Activated T-cell treated with anti-CD3 and anti-CD28 coated beads for 24 hours (primary cell): ENCODE results near the gene EWSR1.

ENCODE experiments used
- DNase-seq: peaks from one replicate; pipeline ENCODE4 v3.0.0-alpha.2; 2020; ENCODE audit warnings: low read depth

The EWSR1 gene

DNA sequence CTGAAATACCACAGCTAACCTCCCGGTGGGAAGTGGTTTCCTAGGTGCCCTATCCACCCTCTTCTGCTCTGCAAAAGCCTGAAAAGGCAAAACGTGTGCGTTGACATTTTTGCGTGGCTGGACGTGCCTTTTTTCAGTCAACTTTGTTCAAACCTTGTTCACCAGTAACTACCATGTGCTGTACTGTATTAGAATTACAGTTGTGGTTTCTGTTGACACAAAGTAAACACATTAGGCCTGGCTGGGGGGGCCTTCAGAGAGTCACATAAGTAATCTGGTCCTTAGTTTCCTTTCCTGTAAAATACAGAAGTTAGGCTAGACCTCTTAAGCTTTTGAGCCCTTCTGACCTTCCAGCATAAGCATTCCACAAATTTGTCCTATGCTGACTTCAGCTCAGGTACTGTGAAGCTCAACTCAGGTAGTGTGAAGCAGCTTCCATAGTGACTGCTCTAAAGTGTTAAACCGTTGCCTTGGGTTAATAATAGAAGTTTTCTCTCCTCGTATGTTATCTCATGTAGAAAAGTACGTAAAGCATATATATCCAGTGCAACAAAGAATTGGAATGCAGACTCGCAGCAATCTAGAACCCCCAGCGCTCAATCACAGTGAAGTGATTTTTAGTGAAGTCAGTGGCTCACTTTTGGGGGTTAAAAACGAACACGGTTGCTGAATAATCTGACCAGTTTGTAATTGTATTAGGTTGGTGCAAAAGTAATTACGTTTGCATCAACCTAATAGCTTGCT lies 1.8 kb downstream of the EWSR1 start:
- DNase-seq = no peak

DNA sequence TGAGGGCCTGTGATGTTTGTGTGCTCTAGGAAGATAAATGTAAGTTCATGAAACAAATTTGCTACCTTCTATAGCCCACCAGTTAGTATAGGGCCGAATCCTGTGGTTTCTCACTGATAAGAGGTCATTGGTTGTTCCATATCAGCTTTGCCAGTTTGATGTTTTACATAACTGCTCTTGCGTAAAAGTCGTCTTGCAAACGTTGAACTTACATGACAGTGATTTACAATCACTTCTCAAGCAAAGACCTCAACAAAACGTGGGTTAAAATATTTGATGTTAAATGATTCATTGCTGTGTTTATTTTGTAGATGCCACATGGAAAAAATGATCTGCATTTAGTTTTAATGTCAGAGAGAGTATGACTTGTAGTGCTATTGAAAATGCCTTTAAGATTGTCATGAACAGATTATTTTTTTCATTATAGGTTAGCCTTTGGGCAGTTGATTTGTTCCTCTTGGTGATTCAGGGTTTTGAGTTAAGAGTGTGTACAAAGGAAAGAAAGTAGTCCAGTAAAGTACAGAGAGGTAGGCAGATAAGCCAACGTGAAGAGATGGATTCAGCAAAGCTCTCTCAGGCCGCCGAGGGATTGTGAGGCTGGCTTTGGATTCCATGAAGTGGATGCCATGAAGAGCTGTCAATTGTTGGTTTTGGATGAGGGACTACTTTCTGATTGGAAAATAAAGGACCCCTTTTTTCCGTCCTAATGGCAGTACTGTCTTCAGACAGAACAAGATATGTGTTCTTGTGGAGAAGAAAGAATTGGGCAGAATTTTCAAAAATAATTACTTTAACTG lies 2.6 kb downstream of the EWSR1 start:
- no peak for DNase-seq

DNA sequence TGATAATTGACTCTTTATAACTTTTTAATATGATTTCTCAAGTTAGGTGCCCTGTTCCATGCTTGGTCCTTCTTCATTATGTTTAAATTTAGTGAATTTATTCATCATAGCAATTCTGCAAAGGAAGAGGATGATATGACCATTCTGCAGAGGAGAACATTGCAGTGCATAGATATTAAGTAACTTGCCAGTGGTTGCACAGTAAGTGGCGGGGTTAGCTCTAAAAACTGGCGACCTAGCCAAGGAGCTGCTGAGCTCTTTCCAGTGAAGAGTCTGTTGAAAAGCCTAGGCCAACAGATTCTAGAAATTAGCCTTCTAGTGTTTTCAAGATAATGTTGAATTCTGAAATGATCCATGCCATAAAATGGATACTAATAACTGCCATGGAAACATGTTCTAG lies 4.6 kb downstream of the EWSR1 start:
- DNase-seq = no peak

DNA sequence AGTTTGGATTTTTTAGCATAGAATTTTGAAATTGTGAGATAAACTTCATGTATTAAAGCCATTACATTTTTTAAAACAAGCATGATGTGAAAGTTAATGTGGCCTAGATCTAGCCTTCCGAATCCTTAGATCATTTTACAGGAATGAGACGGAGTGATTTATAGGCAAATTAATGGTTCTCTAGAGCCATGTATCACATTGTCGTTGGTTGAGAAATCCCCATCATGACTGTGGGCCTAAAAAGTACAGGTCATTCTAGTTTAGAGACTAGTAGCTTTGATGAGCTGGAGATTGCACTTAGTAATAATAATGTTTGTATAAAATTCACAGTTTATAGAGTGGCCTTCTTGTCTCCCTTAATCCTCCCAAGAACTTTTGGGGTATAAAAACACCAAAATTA lies 7.1 kb downstream of the EWSR1 start:
- DNase-seq = no peak

DNA sequence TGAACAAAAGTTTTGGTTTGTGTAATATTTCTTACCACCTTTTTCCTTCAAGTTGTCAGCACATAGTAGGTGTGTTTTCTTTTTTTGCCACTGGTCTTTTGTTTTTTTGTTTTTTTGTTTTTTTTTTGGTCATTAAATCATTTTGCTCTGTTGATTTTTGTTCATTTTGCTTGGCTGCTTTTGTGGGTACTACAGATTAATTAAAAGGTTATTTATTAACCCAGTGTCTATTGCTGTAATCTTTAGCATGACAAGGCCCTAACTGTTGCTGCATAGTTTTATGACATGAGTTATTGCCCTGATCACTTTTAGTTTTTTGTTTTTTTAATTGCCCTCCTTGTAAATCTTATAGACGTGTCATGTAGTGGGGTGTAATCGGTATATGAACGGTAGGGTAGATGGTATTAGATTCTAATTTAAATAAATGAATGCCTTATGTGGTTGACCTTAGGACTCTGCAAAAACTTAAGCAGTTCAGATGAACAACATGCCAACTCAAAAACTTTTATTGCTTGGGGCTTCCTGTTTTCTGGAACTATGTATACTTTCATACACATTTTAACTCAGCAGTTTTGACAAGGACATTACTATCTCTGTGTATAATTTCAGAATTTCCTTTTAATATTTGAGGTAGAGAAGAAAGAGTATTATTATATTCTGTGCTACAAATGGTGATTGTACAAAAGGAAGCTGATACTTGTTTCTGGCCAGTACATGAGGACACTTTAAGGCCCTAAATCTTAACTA lies 7.9 kb downstream of the EWSR1 start:
- DNase-seq = no peak

DNA sequence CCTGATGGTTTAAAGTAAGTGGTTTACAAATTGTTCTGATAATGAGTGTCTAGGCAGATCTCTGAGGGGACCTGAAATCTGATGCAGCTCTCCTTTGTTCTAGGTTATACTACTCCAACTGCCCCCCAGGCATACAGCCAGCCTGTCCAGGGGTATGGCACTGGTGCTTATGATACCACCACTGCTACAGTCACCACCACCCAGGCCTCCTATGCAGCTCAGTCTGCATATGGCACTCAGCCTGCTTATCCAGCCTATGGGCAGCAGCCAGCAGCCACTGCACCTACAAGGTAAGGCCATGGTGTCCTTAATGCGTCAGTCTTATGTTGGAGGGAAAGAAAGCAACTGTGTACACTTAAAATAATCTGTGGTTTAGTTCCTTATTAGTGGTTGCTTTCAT lies 9.9 kb downstream of the EWSR1 start:
- no peak for DNase-seq

DNA sequence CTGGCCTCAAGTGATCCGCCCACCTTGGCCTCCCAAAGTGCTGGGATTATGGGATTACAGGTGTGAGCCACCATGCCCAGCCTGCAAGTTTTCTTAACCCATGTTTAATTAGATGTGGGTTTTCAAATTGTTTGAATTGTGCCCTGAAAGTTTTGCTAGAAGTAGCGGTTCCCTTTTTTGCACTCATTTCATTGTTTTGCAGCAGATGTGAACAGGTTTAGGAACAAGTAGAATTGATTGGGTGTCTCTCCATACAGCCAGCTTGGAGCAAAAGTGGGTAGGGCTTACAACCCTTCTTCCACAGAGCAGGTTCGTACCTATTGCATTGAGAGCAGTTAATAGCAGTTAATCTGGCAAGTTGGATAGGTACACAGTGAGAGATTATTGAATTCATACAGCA lies 16.1 kb downstream of the EWSR1 start:
- DNase-seq = no peak

DNA sequence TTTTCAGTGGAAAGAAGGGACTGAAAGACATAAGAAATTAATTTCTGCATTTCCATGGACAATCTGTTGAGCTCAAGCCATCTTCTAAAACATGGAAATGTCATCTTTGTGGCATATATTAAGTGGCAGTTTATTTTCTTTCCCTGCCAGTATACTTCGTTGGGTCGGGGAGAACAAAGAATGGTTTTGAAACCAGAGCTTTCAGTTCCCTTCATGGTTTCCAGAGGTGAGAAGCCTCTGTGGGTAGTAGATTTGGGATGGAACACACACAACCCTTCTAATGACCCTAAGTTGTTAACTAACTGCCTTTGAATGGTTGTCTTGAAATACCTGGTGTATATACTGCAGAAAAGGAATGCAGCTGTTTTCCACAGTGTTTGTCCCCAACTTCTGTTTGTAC lies 20.8 kb downstream of the EWSR1 start:
- DNase-seq = no peak

DNA sequence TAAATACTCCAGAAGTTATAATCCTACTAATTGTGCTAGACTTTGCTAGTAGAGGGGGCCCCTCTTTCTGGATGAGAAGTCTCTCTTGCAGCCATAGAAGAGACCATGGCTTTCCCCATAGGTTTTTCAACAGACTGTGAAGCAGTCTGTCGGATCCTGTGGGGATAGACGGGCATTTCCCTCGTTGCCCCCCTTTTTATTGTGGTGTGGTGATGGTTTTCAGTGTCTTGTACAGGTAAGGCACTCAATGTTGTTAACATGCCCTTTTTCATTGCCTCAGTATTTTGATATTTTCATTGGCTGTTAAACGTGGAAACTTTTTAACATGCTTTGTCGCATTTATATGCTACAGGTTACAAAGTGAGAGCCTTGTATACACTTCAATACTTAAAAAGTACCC lies 22.0 kb downstream of the EWSR1 start:
- no peak for DNase-seq

DNA sequence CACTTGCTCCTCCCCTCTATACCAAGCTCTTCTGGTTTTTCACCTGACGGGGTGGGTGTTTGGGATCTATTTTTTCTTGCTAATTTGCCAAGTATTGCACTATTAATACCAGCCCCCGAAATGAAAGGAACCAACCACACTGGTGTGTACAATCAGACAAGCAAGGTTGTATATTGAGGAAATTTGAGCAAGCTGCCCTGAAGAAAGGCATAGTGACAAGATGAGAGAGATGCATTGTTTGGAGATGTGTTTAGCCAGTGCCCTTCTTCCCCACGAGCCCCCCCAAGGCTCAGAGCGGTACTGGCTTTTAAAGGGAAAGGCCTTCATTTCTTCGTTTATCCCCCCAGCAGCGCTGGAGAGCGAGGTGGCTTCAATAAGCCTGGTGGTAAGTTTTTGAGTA lies 23.1 kb downstream of the EWSR1 start:
- DNase-seq = no peak

DNA sequence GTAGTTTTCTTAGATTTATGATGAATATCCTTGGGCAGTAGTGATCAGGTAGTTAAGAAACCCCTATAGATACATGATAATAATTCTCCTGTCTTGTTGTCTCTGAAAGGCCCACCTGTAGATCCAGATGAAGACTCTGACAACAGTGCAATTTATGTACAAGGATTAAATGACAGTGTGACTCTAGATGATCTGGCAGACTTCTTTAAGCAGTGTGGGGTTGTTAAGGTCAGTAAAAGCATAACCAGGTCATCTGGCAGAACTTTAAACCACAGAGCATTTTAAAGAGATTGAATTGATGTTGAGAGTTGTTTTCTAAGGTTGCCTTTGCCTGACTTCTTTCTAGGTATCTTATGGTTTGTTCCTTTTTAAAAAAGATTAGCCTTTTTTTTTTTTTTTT lies 24.3 kb downstream of the EWSR1 start:
- DNase-seq = no peak

DNA sequence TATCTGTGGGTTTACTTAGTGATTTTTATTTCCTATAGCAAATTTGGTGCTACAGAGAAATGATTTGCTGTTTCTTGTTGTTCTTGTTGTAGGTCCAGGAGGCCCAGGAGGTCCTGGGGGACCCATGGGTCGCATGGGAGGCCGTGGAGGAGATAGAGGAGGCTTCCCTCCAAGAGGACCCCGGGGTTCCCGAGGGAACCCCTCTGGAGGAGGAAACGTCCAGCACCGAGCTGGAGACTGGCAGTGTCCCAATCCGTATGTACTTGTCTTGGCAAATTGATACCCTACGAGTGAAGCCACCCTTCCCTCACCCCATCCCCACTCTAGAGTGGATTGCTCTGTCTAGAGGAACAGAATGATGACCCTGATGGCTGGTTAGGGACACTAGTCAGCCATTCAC lies 30.6 kb downstream of the EWSR1 start:
- no peak for DNase-seq

DNA sequence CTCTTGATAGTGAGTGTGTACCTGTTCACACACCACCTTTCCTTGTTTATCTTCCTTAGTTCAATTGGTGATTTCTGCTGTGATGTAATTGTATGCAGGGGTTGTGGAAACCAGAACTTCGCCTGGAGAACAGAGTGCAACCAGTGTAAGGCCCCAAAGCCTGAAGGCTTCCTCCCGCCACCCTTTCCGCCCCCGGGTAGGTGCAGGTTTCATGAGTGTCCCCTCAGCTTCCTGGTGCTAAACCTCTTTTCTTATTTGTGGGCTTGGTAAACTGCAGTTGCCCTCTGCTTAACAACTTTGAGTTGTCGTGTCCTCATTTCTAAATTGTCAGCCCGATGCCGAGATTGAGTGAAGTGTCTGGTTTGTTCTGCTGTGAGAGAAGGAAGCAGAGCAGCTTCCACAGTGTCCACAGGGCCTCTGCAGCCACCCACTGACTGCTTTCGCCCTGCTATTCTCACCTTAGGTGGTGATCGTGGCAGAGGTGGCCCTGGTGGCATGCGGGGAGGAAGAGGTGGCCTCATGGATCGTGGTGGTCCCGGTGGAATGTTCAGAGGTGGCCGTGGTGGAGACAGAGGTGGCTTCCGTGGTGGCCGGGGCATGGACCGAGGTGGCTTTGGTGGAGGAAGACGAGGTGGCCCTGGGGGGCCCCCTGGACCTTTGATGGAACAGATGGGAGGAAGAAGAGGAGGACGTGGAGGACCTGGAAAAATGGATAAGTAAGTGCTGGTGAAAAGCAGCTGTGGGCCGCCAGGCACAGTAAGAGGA lies 31.2 kb downstream of the EWSR1 start:
- DNase-seq = no peak

DNA sequence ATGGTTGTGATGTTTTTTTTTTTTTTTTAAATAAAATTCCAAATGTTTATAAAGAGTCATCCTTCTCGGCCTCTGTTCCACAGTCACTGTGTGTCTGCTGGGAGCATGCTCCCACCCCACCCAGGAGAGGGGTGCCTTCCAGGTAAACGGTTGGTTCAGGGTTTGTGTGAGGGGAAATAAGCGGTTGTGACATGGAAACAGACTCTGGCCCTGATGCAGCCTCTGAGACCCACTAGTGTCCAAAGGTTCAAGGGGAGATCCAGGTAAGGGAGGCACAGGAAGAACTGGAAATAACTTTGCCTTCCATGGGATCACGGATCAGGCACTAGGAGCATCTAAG lies 32.4 kb downstream of the EWSR1 start:
- no peak for DNase-seq

DNA sequence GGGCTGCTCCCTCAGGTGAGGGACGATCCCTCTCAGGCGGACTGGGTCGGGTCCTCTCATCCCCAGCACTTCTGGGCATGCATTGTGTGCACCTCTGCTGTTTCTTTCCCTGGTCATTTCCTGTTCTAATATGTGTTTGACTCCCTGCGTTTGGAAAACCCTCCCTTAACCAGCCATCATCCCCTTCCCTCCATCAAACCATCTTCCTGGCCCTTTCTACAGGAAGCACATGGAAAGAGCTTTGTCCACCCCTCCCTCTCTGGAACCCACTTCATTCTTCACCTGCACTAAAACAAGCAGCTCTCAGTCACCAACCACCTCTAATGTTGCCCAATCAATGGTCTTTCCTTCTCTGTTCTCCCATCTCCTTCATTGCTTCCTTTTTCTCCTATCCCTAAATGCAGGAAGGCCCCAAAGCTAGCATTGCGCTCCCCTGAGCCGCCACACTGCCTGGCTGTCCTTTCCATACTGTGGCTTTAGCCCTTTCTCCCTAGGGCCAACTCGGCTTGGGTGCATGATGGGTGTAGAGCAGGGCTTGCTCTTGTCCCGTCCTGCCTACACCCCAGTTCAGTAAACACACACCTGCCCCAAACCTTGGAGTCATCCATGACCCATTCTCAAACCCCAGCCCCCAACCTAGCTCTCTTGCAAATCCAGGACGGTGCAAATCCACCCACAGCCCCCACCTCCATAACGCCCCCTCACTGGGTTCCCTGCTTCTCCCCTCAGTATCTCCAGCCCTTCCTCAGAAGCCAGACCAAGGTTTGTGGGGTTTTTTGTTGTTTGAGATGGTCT lies 32.9 kb downstream of the EWSR1 start:
- no peak for DNase-seq

DNA sequence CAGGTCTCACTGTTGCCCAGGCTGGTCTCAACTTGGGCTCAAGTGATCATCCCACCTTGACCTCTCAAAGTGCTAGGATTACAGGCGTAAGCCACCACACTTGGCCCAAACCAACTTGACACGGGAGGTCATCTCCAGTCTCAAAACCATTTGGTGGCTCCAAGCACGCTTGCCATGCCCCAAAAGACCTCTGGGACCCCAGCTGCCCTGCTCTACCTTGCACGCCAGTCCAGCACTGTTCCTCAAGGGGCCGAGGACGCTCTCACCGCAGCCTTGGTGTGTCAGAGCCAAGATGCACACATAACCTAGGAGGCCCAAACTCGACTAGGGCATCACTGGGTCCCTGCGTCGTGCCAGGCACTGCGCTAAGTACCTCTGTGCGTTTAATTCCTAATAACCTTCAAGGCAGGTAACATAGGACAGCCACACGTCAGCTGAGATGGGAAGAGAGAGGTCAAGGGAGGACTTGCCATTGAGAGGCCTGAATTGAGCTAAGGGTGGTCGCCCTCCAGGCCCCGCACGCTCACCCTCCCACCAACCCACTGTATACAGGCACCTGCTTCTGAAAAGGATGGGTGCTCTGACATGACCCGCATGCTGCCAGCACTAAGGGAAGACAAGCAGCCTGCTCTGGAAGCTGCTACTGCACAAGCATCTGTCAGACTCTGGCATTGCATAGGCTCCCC lies 33.8 kb downstream of the EWSR1 start:
- no peak for DNase-seq

DNA sequence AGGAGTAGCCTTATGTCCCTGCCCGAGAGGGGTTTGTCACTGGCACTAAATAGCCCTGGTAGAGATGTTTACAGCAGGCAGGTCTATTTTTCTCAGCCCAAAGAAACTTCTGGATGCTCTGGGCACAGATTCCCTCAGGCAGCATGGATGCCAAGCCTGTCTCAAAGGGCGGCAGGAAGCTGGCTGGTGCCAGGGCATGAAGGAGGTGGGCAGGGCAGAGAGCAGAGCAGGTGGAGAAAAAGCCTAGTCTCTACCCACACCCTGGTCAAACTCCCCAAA lies 34.3 kb downstream of the EWSR1 start:
- no peak for DNase-seq

DNA sequence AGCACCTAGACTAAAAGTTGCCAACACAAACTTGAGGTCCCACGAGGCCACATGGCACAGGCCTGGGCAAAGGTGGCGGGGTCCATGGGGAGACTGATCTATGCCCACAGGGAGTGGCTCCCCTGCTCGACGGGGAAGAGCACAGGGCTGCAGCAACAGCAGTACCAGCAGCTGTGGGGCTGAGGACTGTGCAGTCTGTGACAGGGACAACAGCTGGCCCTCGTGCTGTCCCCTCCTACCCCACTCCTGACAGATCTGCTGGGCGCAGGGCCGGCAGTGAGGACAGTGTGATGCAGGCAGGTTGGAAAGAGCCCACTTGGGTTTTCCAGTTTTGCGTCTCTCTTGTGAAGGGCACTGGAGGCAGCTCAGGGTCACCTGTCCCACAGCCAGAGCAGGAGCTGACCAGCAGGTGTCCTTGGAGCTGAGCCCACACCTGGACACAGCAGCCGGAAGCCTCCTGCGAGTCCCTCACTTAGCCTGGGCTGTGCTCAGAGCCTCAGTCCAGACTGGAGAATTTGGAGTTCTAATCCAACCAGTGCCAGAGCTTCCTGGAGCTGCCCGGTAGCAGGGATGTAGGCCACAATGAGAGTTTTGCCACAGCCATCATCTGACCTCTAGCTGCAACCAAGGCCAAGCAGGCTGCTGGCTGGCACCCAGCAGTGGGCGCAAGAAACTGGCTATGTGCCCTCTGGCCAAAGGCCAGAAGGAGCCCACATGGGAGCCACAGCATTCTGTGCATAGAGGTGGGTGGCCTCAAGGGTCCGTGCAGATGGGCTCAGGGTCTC lies 34.8 kb downstream of the EWSR1 start:
- DNase-seq = no peak

DNA sequence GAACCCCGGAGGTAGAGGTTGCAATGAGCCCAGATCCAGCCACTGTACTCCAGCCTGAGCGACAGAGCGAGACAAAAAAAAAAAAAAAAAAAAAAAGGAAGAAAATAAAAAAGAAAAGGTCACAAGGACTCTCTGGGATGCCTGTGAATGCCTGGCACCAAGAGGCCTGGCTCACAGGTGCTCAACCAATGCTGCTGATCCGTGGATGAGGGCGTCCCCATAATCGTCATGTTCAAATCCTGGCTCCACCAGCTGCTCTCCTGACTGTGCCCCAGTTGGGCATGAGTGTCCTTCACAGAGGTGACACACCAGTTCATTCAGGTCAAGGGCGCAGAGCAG lies 37.7 kb downstream of the EWSR1 start:
- no peak for DNase-seq

DNA sequence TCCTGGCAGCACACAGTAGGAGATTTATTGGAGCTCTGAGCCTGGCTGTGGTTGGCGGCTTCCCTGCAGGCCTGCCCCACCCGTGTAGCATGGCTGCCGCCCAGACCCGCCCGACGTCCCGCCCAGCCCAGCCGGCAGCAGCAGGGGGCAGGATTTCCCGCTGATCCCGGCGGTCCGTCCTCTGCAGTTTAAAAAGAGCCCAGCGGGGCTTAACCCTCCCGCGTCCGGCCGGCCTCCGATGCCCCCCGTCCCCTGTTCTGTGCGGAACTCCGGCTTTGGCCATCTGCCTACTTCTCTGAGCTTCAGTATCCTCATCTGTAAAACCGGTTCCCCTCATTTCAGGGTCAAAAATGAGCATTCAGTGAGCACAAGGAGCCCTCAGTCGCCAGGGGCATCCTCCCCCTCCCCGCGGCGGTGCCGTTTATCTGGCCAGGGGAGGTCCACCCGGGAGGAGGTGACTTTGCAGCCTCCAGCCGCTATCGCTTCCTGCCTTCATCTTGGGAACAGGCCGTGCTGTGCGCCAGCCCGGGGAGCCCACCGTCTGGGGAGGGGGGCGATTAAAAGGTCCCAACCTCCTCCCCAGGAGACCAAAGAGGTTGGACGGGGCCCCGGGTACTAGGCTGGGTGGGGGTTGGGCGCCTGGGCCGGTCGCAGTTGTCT lies 38.2 kb downstream of the EWSR1 start, which contains the start of gene GAS2L1:
Gene GAS2L1, plus strand, starts transcription at position 476 of the 660 bp plus-strand sequence. CDS start 1,456 bp downstream, outside the sequence.
- DNase-seq = peak; percentile 31
